Glomerular visceral epithelial cell (primary cell): ENCODE measurements around the gene RBMS1.
A peak's percentile ranks its signal among the peaks of the same experiment; 100 is the strongest.
"Not testable (repeated sequence)": the region's sequence is repeated elsewhere in the genome, so short reads cannot be mapped to it uniquely, and the experiment has no call there.

Source experiments
- DNase-seq: peaks from one replicate; pipeline ENCODE4 v3.0.0-alpha.2; 2016; ENCODE audit errors: extremely low spot score

RBMS1 gene

GRCh38 chr2:160381425-160381951 lies 112.1 kb downstream of the RBMS1 start:
- no peak for DNase-seq

GRCh38 chr2:160380611-160381010 lies 113.0 kb downstream of the RBMS1 start:
- DNase-seq: no peak

- no peak for DNase-seq
These were observed 113.5 kb downstream of the RBMS1 start for GRCh38 chr2:160380000-160380570.

GRCh38 chr2:160379399-160379798 lies 114.2 kb downstream of the RBMS1 start:
- DNase-seq: no peak

GRCh38 chr2:160377204-160377995 lies 116.2 kb downstream of the RBMS1 start:
- DNase-seq: no peak

- DNase-seq: no peak
These were observed 117.0 kb downstream of the RBMS1 start for GRCh38 chr2:160376576-160376975.

GRCh38 chr2:160375802-160376469 lies 117.7 kb downstream of the RBMS1 start:
- no peak for DNase-seq

GRCh38 chr2:160375037-160375436 lies 118.6 kb downstream of the RBMS1 start:
- no peak for DNase-seq

- DNase-seq: no peak
These were observed 119.9 kb downstream of the RBMS1 start for GRCh38 chr2:160373666-160374065.

GRCh38 chr2:160373263-160373662 lies 120.3 kb downstream of the RBMS1 start:
- no peak for DNase-seq

- DNase-seq: no peak
These were observed 121.0 kb downstream of the RBMS1 start for GRCh38 chr2:160372585-160372984.

GRCh38 chr2:160372010-160372356 lies 121.6 kb downstream of the RBMS1 start:
- no peak for DNase-seq

GRCh38 chr2:160371251-160372009 lies 122.2 kb downstream of the RBMS1 start:
- DNase-seq: no peak

GRCh38 chr2:160368988-160369930 lies 124.3 kb downstream of the RBMS1 start:
- DNase-seq: peak; percentile 89

GRCh38 chr2:160367887-160368286 lies 125.7 kb downstream of the RBMS1 start:
- peak; percentile 98 for DNase-seq

GRCh38 chr2:160367139-160367538 lies 126.5 kb downstream of the RBMS1 start:
- DNase-seq: not testable (repeated sequence)

GRCh38 chr2:160366474-160366873 lies 127.1 kb downstream of the RBMS1 start:
- no peak for DNase-seq

GRCh38 chr2:160365716-160366367 lies 127.8 kb downstream of the RBMS1 start:
- no peak for DNase-seq

GRCh38 chr2:160364364-160364763 lies 129.2 kb downstream of the RBMS1 start:
- DNase-seq: no peak

- no peak for DNase-seq
These were observed 129.6 kb downstream of the RBMS1 start for GRCh38 chr2:160363961-160364360.
